IMR-90 (cell line): ENCODE results near the gene DUSP8. TPM values are rescaled to one million over a fixed set of nuclear protein-coding genes. Genes with fewer than 3 reads are reported as not detected.

ENCODE experiments used
- ATAC-seq: fragments of 200-7000 bp; cut with Tn5 transposase; 2 replicates; pipeline ENCODE4 v1.9.1; 2020; ENCODE audit warnings: low read depth, mild to moderate bottlenecking, moderate library complexity
- BruUV-seq: library from RNA; stranded (reverse); fragments of 400-500 nt; replicated peaks from 2 replicates; lab custom pipeline; 2021; lab: Mats Ljungman, UMichigan
- CTCF ChIA-PET: fragments of 300-600 bp; formaldehyde crosslinking; extraction: SDS; loops from one replicate; lab custom pipeline; 2021; ENCODE audit warnings: antibody characterized with exemption; lab: Yijun Ruan, JAX
- POLR2A ChIA-PET: fragments of 300-600 bp; sonication (Branson Sonifier 250); formaldehyde crosslinking; loops from one replicate; lab custom pipeline; 2022; ENCODE audit warnings: antibody characterized with exemption; ENCODE audit not compliant: unreplicated experiment; lab: Charles Lee
- DNase-seq: peaks from one replicate; pipeline ENCODE4 v3.0.0; 2013
- H2AFZ ChIP-seq: replicated peaks from 2 replicates; pipeline ENCODE3; 2013; ENCODE audit warnings: low read length, mild to moderate bottlenecking; ENCODE audit not compliant: poor library complexity
- H2AK5ac ChIP-seq: 2 replicates; pipeline ENCODE4 v1.6.1; 2013; ENCODE audit warnings: low read depth, low read length, inconsistent platforms
- H2AK9ac ChIP-seq: replicated peaks from 2 replicates; pipeline ENCODE3; 2013; ENCODE audit warnings: mild to moderate bottlenecking, low read depth, low read length, moderate library complexity; ENCODE audit not compliant: poor library complexity
- H2BK120ac ChIP-seq: 2 replicates; pipeline ENCODE4 v1.6.1; 2013; ENCODE audit warnings: low read depth, low read length, inconsistent platforms
- H2BK15ac ChIP-seq: 3 replicates; pipeline ENCODE4 v1.6.1; 2013; ENCODE audit warnings: low read depth, low read length, inconsistent platforms
- H2BK20ac ChIP-seq: 2 replicates; pipeline ENCODE4 v1.6.1; 2013; ENCODE audit warnings: low read depth, mild to moderate bottlenecking, inconsistent platforms, low read length, moderate library complexity
- H2BK5ac ChIP-seq: 2 replicates; pipeline ENCODE4 v1.6.1; 2013; ENCODE audit warnings: mild to moderate bottlenecking, low read depth, low read length, inconsistent platforms; ENCODE audit not compliant: poor library complexity, severe bottlenecking
- H3K14ac ChIP-seq: replicated peaks from 2 replicates; pipeline ENCODE4 v1.6.1; 2013; ENCODE audit warnings: low read depth, low read length, inconsistent platforms
- H3K18ac ChIP-seq: 2 replicates; pipeline ENCODE4 v1.6.1; 2013; ENCODE audit warnings: low read depth, low read length, control low read depth
- H3K23ac ChIP-seq: 2 replicates; pipeline ENCODE4 v1.6.1; 2013; ENCODE audit warnings: low read depth, low read length, inconsistent platforms
- H3K27ac ChIP-seq: 2 replicates; pipeline ENCODE4 v1.5.1; 2013; ENCODE audit warnings: mild to moderate bottlenecking, control low read depth, low read length; ENCODE audit not compliant: insufficient read depth
- H3K27me3 ChIP-seq: 2 replicates; pipeline ENCODE4 v1.6.1; 2013; ENCODE audit warnings: low read length; ENCODE audit not compliant: control insufficient read depth, insufficient read depth
- H3K36me3 ChIP-seq: 2 replicates; pipeline ENCODE4 v1.6.1; 2013; ENCODE audit warnings: low read length, mixed read lengths; ENCODE audit not compliant: control insufficient read depth, insufficient read depth
- H3K4ac ChIP-seq: 2 replicates; pipeline ENCODE4 v1.6.1; 2013; ENCODE audit warnings: low read depth, low read length, inconsistent platforms
- H3K4me1 ChIP-seq: 2 replicates; pipeline ENCODE4 v1.6.1; 2013; ENCODE audit warnings: low read length, mixed read lengths; ENCODE audit not compliant: control insufficient read depth, insufficient read depth
- H3K4me2 ChIP-seq: 2 replicates; pipeline ENCODE4 v1.6.1; 2013; ENCODE audit warnings: low read depth, mild to moderate bottlenecking, control low read depth, low read length, moderate library complexity
- H3K4me3 ChIP-seq: 2 replicates; pipeline ENCODE4 v1.5.1; 2013; ENCODE audit warnings: low read depth, mild to moderate bottlenecking, control low read depth, low read length, moderate library complexity; ENCODE audit not compliant: insufficient read depth
- H3K56ac ChIP-seq: 2 replicates; pipeline ENCODE4 v1.6.1; 2013; ENCODE audit warnings: low read length, inconsistent platforms; ENCODE audit not compliant: insufficient read depth; ENCODE audit errors: extremely low read depth
- H3K79me1 ChIP-seq, 2 experiments: 2 replicates each; pipeline ENCODE4 v1.6.1; 2013; ENCODE audit warnings: low read length in 2 of 2, inconsistent platforms in 1 of 2, low read depth in 1 of 2
- H3K9ac ChIP-seq: 2 replicates; pipeline ENCODE4 v1.6.1; 2013; ENCODE audit warnings: low read depth, low read length, control low read depth
- H3K9me1 ChIP-seq: 2 replicates; pipeline ENCODE4 v1.6.1; 2013; ENCODE audit warnings: low read length, inconsistent platforms; ENCODE audit not compliant: insufficient read depth
- H3K9me3 ChIP-seq: 2 replicates; pipeline ENCODE4 v1.6.1; 2013; ENCODE audit warnings: low read length; ENCODE audit not compliant: control insufficient read depth, insufficient read depth
- H4K20me1 ChIP-seq: 2 replicates; pipeline ENCODE4 v1.6.1; 2013; ENCODE audit warnings: low read length, inconsistent platforms; ENCODE audit not compliant: insufficient read depth
- H4K5ac ChIP-seq: 2 replicates; pipeline ENCODE4 v1.6.1; 2013; ENCODE audit warnings: mild to moderate bottlenecking, low read depth, low read length, control low read depth
- H4K8ac ChIP-seq, 2 experiments: 2 replicates each; pipeline ENCODE4 v1.6.1; 2013; ENCODE audit warnings: low read depth in 2 of 2, low read length in 2 of 2, control low read depth in 1 of 2, inconsistent platforms in 1 of 2
- H4K91ac ChIP-seq: 2 replicates; pipeline ENCODE4 v1.6.1; 2013; ENCODE audit warnings: low read depth, low read length, inconsistent platforms; ENCODE audit not compliant: insufficient read depth
- RAD21 ChIP-seq: IDR thresholded peaks from 2 replicates; pipeline ENCODE4 v1.6.1; 2012; ENCODE audit warnings: low read length, improper control_type of control experiment
- RFX5 ChIP-seq: IDR thresholded peaks from 2 replicates; pipeline ENCODE4 v1.8.0; 2012; ENCODE audit warnings: low read depth, mild to moderate bottlenecking, low read length, moderate library complexity
- WGBS, 2 experiments: methylation state at CpG; one replicate each; pipeline versions ENCODE4 v1.1.5 to v1.1.7; 2013; ENCODE audit warnings: missing lambda C conversion rate in 2 of 2; ENCODE audit not compliant: insufficient read length in 1 of 2; ENCODE audit errors: extremely low coverage in 2 of 2; 5-methylcytosine and 5-hydroxymethylcytosine counted together
- dilution Hi-C: fragments of 300-500 bp; cut with HindIII; formaldehyde crosslinking; loops from one replicate; pipeline ENCODE4 v1.14.3; 2018; ENCODE audit warnings: low sequenced_read_pairs; ENCODE audit not compliant: unreplicated experiment
- in situ Hi-C: fragments of 300-500 bp; cut with MboI; formaldehyde crosslinking; loops from 3 replicates; pipeline ENCODE4 v1.14.3; 2019; ENCODE audit warnings: low sequenced_read_pairs, inconsistent platforms, mixed read lengths
- intact Hi-C: fragments of 100-400 bp; cut with micrococcal nuclease; formaldehyde crosslinking; loops from 2 replicates; pipeline ENCODE4 v1.10.0; 2022
- polyA plus RNA-seq, 3 experiments: library from polyadenylated mRNA; depleted of rRNA; stranded (reverse); fragments of >200 nt; gene quantifications; 2 replicates each; pipeline ENCODE4 v1.2.3, GENCODE V29; 2012; ENCODE audit warnings: low replicate concordance in 1 of 3
- total RNA-seq: library from RNA; depleted of rRNA; stranded (reverse); fragments of >200 nt; gene quantifications from 2 replicates; pipeline ENCODE4 v1.2.3, GENCODE V29; 2012
- TF ChIP-seq, protein P1 (sequence below): fragments of 150-350 bp; IDR thresholded peaks from 2 replicates; pipeline ENCODE4 v1.6.1; 2017; ENCODE audit warnings: mild to moderate bottlenecking, antibody characterized with exemption, low read length, low read depth

Gene DUSP8
- total and polyA plus RNA-seq, 2 of the 4 experiments (the other 2 are of a cell fraction) = 0.72 to 4.2 TPM

DNA sequence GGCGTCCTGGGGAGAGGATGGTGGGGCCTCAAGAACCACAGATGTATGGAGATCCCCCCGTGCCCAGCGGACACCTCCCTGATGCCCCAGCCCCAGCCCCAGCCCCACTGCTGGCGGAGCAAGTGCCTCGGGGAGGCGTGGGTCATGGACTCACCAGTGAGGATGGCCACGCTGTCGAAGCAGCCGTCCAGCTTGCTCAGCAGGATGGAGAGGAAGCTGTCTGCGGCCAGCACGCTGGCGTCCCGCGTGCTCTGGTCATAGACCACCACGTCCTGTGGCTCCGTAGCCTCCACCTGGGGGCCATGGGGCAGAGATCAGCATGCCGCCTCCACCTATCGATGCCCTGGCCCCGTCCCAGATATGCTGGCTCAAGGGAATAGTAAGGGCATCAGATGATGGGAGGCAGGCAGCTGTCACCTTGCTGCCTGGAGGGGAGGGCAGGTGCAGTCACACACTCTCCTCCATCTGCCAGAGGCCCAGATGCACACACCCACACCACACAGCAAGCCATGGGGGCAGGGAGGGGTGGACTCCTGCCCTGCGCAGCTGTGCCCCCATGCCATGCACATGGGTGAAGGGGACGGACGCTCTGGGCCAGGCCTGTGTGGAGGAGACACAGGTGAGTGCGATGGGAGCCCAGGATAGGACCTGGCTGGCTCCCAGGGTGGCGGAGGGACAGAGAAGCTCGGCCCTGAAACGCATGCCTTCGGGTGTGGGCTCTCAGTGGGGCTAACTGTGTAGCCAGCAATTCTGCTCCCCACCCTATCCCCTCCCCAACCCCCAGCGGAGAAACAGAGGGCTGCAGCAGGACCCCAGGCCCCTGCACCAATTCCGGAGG lies 8.2 kb downstream of the DUSP8 start:
- H3K23ac ChIP-seq = 0 out of 2 replicates have a peak overlapping the region, but pooled peaks have one; percentile 11
- DNase-seq (no peak), ATAC-seq (no peak; the same call in 1 of the 2 replicates)
- peak overlapping the region; percentile 90 for H2AK9ac ChIP-seq
- dilution Hi-C loops (no loop called here), in situ Hi-C loops (no loop called here), intact Hi-C loops (no loop called here)
- no peak overlapping the region for H3K9ac ChIP-seq
- H2AK5ac ChIP-seq = peak overlapping the region; percentile 84; the same call in 1 of the 2 replicates
- H3K27ac ChIP-seq = no peak overlapping the region
- no peak overlapping the region for H4K5ac ChIP-seq
- H2AFZ ChIP-seq = peak overlapping the region; percentile 32
- peaks cover 10% of the 10 kb centered on the region for H3K36me3 ChIP-seq
- peak overlapping the region; percentile 27; the same call in 1 of the 2 replicates for H3K4ac ChIP-seq
- H3K18ac ChIP-seq = no peak overlapping the region
- H4K8ac ChIP-seq = no peak overlapping the region
- ChIA-PET POLR2A (no interaction called here), CTCF (interaction anchor here (1.5 to 2.0 kb wide), 2 partner anchors 11 to 17 kb away, joined by 5 to 7 read pairs; no protein-coding TSS in a partner anchor)
- BruUV-seq = no TSS peak
- H3K4me3 ChIP-seq = no peak overlapping the region
- peaks cover 19% of the 10 kb centered on the region for H3K4me1 ChIP-seq
- H3K9me1 ChIP-seq = peaks cover 14% of the 10 kb centered on the region
- WGBS, 2 experiments = 92% methylated on average over 8 of the region's 29 CpGs; no CpG with 5 or more reads in 1 of the 2 experiments
- no peak overlapping the region for H2BK20ac ChIP-seq
- H3K14ac ChIP-seq = no peak overlapping the region
- peak overlapping the region; percentile 51; the same call in 1 of the 2 replicates for H4K91ac ChIP-seq
- no peak overlapping the region; the same call in 1 of the 2 replicates for H3K4me2 ChIP-seq
- no peak overlapping the region for H2BK15ac ChIP-seq
- H3K27me3 ChIP-seq = no peaks in the 10 kb centered on the region
- peaks cover 67% of the 10 kb centered on the region for H4K20me1 ChIP-seq
- H3K9me3 ChIP-seq = no peaks in the 10 kb centered on the region
- TF ChIP-seq RFX5 (no peak), RAD21 (no peak)
- TF ChIP-seq, protein P1, sequence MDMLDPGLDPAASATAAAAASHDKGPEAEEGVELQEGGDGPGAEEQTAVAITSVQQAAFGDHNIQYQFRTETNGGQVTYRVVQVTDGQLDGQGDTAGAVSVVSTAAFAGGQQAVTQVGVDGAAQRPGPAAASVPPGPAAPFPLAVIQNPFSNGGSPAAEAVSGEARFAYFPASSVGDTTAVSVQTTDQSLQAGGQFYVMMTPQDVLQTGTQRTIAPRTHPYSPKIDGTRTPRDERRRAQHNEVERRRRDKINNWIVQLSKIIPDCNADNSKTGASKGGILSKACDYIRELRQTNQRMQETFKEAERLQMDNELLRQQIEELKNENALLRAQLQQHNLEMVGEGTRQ = no peak
- H2BK5ac ChIP-seq = no peak overlapping the region
- H3K79me1 ChIP-seq = peaks cover 4 to 27% of the 10 kb centered on the region in 2 experiments; a peak in 2 of 4 replicates
- no peak overlapping the region for H3K56ac ChIP-seq
- H2BK120ac ChIP-seq = no peak overlapping the region
